Esophagus muscularis mucosa (tissue), 4 donors: ENCODE measurements around the gene UCHL1. TPM values are rescaled to one million over a fixed set of nuclear protein-coding genes. Genes with fewer than 3 reads are reported as not detected.

Experiments
- DNase-seq: peaks from one replicate; pipeline ENCODE4 v3.0.0-alpha.2; 2017; ENCODE audit errors: extremely low spot score
- H3K27ac ChIP-seq, 4 donors: fragments of 200-600 bp; sonication (generic); replicated peaks in 1 of 4; 1 replicate in 3 of 4; 2 replicates in 1 of 4; pipeline ENCODE4 v1.5.1; 2016 to 2019; ENCODE audit warnings: mild to moderate bottlenecking in 1 of 4
- H3K27me3 ChIP-seq, 4 donors: fragments of 200-600 bp; sonication (generic); one replicate each; pipeline versions ENCODE4 v1.5.1 to v1.6.0; 2016 to 2019
- H3K36me3 ChIP-seq, 4 donors: fragments of 200-600 bp; sonication (generic); one replicate each; pipeline ENCODE4 v1.5.1; 2016 to 2019
- H3K4me1 ChIP-seq, 4 donors: fragments of 200-600 bp; sonication (generic); one replicate each; pipeline ENCODE4 v1.5.1; 2016 to 2019
- H3K4me3 ChIP-seq, 4 donors: fragments of 200-600 bp; sonication (generic); 1 replicate in 2 of 4; 2 replicates in 2 of 4; pipeline ENCODE4 v1.5.1; 2016 to 2019; ENCODE audit warnings: mild to moderate bottlenecking in 4 of 4, moderate library complexity in 1 of 4
- H3K9me3 ChIP-seq, 4 donors: fragments of 200-600 bp; sonication (generic); 1 replicate in 3 of 4; 2 replicates in 1 of 4; pipeline ENCODE4 v1.5.1; 2016 to 2019
- EP300 ChIP-seq: sonication (generic); formaldehyde crosslinking; IDR thresholded peaks from one replicate; pipeline ENCODE4 v1.6.1; 2017; ENCODE audit warnings: antibody characterized with exemption
- POLR2A ChIP-seq: fragments of 450-650 bp; IDR thresholded peaks from one replicate; pipeline ENCODE4 v1.6.1; 2017; ENCODE audit warnings: antibody characterized with exemption, moderate library complexity, mild to moderate bottlenecking, low read depth
- POLR2AphosphoS5 ChIP-seq, 2 donors: sonication (generic); formaldehyde crosslinking; IDR thresholded peaks; one replicate each; pipeline ENCODE4 v1.6.1; 2017; ENCODE audit warnings: antibody characterized with exemption in 2 of 2
- WGBS: methylation state at CpG from one replicate; pipeline ENCODE4 v1.1.5; 2018; 5-methylcytosine and 5-hydroxymethylcytosine counted together
- intact Hi-C: fragments of 100-400 bp; cut with DNase I; formaldehyde crosslinking; loops from one replicate; pipeline ENCODE4 v1.15.1; 2023
- total RNA-seq, 4 donors: library from RNA; depleted of rRNA; stranded (reverse); fragments of >200 nt; gene quantifications; one replicate each; pipeline versions ENCODE4 v1.1.0 to v1.2.1, GENCODE V29; 2016
- TF ChIP-seq, protein P1 (sequence below), 3 experiments: fragments of 200-600 bp in 2 of 3; fragments of 450-650 bp in 1 of 3; sonication (generic) in 2 of 3; IDR thresholded peaks; one replicate each; pipeline ENCODE4 v1.5.1; 2017 to 2019; ENCODE audit warnings: antibody characterized with exemption in 3 of 3, mild to moderate bottlenecking in 2 of 3, moderate library complexity in 1 of 3

The UCHL1 gene
- total RNA-seq, 4 donors from 2014 or later, result 30.3 to 120 (median 40.8) TPM

DNA sequence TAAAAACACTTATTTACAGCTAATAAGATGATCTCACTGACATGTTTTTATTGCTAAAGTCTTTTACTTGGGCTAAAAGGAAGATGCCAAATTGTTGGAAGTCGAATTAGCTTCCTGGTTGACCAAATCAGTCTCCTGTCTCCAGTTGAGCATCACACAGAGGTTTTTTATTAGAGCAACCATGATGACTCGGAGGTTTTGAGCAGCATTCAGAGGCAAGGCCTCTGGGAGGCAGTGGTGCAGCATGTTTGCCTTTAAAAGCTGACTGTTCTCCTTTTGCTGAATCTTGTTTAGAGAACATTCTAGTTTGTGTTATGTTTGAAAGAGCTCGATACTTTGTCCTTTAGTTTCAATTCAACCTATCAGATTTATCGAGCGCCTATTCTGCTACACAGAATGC is 2.1 kb downstream of the UCHL1 start:
- TF ChIP-seq, protein P1, sequence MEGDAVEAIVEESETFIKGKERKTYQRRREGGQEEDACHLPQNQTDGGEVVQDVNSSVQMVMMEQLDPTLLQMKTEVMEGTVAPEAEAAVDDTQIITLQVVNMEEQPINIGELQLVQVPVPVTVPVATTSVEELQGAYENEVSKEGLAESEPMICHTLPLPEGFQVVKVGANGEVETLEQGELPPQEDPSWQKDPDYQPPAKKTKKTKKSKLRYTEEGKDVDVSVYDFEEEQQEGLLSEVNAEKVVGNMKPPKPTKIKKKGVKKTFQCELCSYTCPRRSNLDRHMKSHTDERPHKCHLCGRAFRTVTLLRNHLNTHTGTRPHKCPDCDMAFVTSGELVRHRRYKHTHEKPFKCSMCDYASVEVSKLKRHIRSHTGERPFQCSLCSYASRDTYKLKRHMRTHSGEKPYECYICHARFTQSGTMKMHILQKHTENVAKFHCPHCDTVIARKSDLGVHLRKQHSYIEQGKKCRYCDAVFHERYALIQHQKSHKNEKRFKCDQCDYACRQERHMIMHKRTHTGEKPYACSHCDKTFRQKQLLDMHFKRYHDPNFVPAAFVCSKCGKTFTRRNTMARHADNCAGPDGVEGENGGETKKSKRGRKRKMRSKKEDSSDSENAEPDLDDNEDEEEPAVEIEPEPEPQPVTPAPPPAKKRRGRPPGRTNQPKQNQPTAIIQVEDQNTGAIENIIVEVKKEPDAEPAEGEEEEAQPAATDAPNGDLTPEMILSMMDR (IDR thresholded peaks at IDR 0.05), result peak; percentile 18 to 39 (median 26)
- TF ChIP-seq EP300 (no peak), POLR2AphosphoS5 (IDR thresholded peaks at IDR 0.05) (no peak)
- H3K36me3 ChIP-seq, result no peaks in the 10 kb centered on the region
- no peaks in the 10 kb centered on the region for H3K9me3 ChIP-seq
- peaks cover 18 to 22% (median 18%) of the 10 kb centered on the region in 4 donors for H3K4me1 ChIP-seq
- DNase-seq, result no peak
- no peak overlapping the region for H3K4me3 ChIP-seq
- WGBS, result 85% methylated on average over 5 of the region's 5 CpGs
- H3K27ac ChIP-seq, result no peak overlapping the region
- intact Hi-C loops, result no loop called here
- peaks cover 0 to 28% (median 12%) of the 10 kb centered on the region in 4 donors for H3K27me3 ChIP-seq

- DNase-seq, result no peak
- Histone ChIP-seq H3K9me3 (no peaks in the 10 kb centered on the region), H3K36me3 (no peaks in the 10 kb centered on the region), H3K4me3 (no peak overlapping the region), H3K27ac (no peak overlapping the region), H3K27me3 (peaks cover 0 to 28% (median 12%) of the 10 kb centered on the region in 4 donors), H3K4me1 (peaks cover 18 to 22% (median 18%) of the 10 kb centered on the region in 4 donors)
- intact Hi-C loops, result no loop called here
- WGBS, result 90% methylated on average over 9 of the region's 9 CpGs
- TF ChIP-seq POLR2A (no peak), EP300 (no peak), POLR2AphosphoS5 (IDR thresholded peaks at IDR 0.05) (no peak)
- TF ChIP-seq, protein P1 (IDR thresholded peaks at IDR 0.05), result no peak
Measured at GRCh38 chr4:41260116-41260733, 3.5 kb downstream of the UCHL1 start.

DNA sequence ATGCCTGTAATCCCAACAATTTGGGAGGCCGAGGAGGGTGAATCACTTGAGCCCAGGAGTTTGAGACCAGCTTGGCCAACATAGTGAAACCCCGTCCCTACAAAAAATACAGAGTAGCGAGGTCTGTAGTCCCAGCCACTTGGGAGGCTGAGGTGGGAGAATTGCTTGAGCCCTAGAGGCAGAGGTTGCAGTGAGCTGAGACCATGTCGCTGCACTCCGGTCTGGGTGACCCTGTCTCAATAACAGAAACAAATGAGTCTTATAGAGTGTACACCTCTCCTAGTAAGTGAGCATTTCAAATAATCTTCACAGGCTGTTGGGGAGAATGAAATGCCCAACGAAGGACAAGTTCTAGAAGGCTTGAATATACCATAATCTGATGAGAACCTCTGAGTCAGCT is 5.5 kb downstream of the UCHL1 start:
- DNase-seq, result no peak
- H3K27ac ChIP-seq, result no peak overlapping the region
- H3K4me3 ChIP-seq, result no peak overlapping the region
- no peaks in the 10 kb centered on the region for H3K36me3 ChIP-seq
- H3K4me1 ChIP-seq, result peaks cover 8 to 12% (median 9%) of the 10 kb centered on the region in 4 donors
- intact Hi-C loops, result no loop called here
- no peaks in the 10 kb centered on the region for H3K9me3 ChIP-seq
- peaks cover 0 to 14% (median 5%) of the 10 kb centered on the region in 4 donors for H3K27me3 ChIP-seq
- WGBS, result 95% methylated on average over 5 of the region's 6 CpGs
- TF ChIP-seq POLR2A (no peak), EP300 (no peak), POLR2AphosphoS5 (IDR thresholded peaks at IDR 0.05) (no peak)
- TF ChIP-seq, protein P1 (IDR thresholded peaks at IDR 0.05), result no peak

- 82% methylated on average over 1 of the region's 1 CpG for WGBS
- no peak for DNase-seq
- Histone ChIP-seq H3K4me1 (no peaks in the 10 kb centered on the region), H3K4me3 (no peak overlapping the region), H3K27me3 (no peaks in the 10 kb centered on the region), H3K9me3 (no peaks in the 10 kb centered on the region), H3K36me3 (no peaks in the 10 kb centered on the region), H3K27ac (no peak overlapping the region)
- intact Hi-C loops, result no loop called here
- TF ChIP-seq EP300 (no peak), POLR2A (no peak), POLR2AphosphoS5 (IDR thresholded peaks at IDR 0.05) (no peak)
- TF ChIP-seq, protein P1 (IDR thresholded peaks at IDR 0.05), result no peak
Measured at GRCh38 chr4:41264212-41264611, 7.5 kb downstream of the UCHL1 start.

DNA sequence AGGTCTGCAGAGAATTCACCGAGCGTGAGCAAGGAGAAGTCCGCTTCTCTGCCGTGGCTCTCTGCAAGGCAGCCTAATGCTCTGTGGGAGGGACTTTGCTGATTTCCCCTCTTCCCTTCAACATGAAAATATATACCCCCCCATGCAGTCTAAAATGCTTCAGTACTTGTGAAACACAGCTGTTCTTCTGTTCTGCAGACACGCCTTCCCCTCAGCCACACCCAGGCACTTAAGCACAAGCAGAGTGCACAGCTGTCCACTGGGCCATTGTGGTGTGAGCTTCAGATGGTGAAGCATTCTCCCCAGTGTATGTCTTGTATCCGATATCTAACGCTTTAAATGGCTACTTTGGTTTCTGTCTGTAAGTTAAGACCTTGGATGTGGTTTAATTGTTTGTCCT is 11.3 kb downstream of the UCHL1 start:
- 88% methylated on average over 7 of the region's 7 CpGs for WGBS
- Histone ChIP-seq H3K9me3 (no peaks in the 10 kb centered on the region), H3K27me3 (no peaks in the 10 kb centered on the region), H3K36me3 (no peaks in the 10 kb centered on the region), H3K4me1 (no peaks in the 10 kb centered on the region), H3K4me3 (no peak overlapping the region), H3K27ac (no peak overlapping the region)
- intact Hi-C loops, result no loop called here
- TF ChIP-seq POLR2A, result no peak
- no peak for TF ChIP-seq POLR2AphosphoS5 (IDR thresholded peaks at IDR 0.05)
- TF ChIP-seq EP300, result no peak
- TF ChIP-seq, protein P1 (IDR thresholded peaks at IDR 0.05), result no peak
- DNase-seq, result no peak
